Endothelial cell of umbilical vein (primary cell): ENCODE measurements around the gene CLIC4. TPM values are rescaled to one million over a fixed set of nuclear protein-coding genes. Genes with fewer than 3 reads are reported as not detected.

Experiments
- BruUV-seq: library from RNA; stranded (reverse); fragments of 400-500 nt; replicated peaks from 2 replicates; lab custom pipeline; 2021; lab: Mats Ljungman, UMichigan
- CTCF ChIA-PET: fragments of 300-600, 350-600 bp; sonication (Branson Sonifier 250); formaldehyde crosslinking; loops from one replicate; lab custom pipeline; 2021; ENCODE audit warnings: antibody characterized with exemption, inconsistent platforms; lab: Charles Lee
- POLR2A ChIA-PET: fragments of 300-600, 350-600 bp; sonication (Branson Sonifier 250); formaldehyde crosslinking; loops from one replicate; lab custom pipeline; 2021; ENCODE audit warnings: antibody characterized with exemption, inconsistent platforms; lab: Charles Lee
- DNase-seq: peaks from one replicate; pipeline ENCODE4 v3.0.0-alpha.2; 2011; ENCODE audit warnings: low read depth, low spot score
- FAIRE-seq: peaks from 2 replicates; lab custom pipeline; 2011; peaks lifted over from hg19 to GRCh38; lab: Jason Lieb, UNC
- H2AFZ ChIP-seq: 2 replicates; pipeline ENCODE4 v1.6.0; 2012; ENCODE audit warnings: low read depth, low read length, control low read depth, inconsistent platforms
- H3K27ac ChIP-seq: 2 replicates; pipeline ENCODE4 v1.5.1; 2011; ENCODE audit warnings: low read depth, mild to moderate bottlenecking, control low read depth, low read length, moderate library complexity; ENCODE audit not compliant: insufficient read depth
- H3K27me3 ChIP-seq, 2 experiments: 2 replicates each; pipeline versions ENCODE4 v1.6.0 to v1.6.1; 2011; ENCODE audit warnings: low read length in 2 of 2, mixed read lengths in 1 of 2; ENCODE audit not compliant: control insufficient read depth in 2 of 2, insufficient read depth in 2 of 2
- H3K36me3 ChIP-seq, 2 experiments: 2 replicates in 1 of 2; 3 replicates in 1 of 2; pipeline ENCODE4 v1.5.1; 2011; ENCODE audit warnings: low read length in 2 of 2, mild to moderate bottlenecking in 1 of 2, moderate library complexity in 1 of 2; ENCODE audit not compliant: control insufficient read depth in 2 of 2, insufficient read depth in 2 of 2; ENCODE audit errors: extremely low read depth in 1 of 2
- H3K4me1 ChIP-seq: 3 replicates; pipeline ENCODE4 v1.5.1; 2011; ENCODE audit warnings: mild to moderate bottlenecking, low read length; ENCODE audit not compliant: control insufficient read depth, insufficient read depth; ENCODE audit errors: extremely low read depth
- H3K4me2 ChIP-seq: 2 replicates; pipeline ENCODE4 v1.6.1; 2011; ENCODE audit warnings: low read length, control low read depth, mixed read lengths; ENCODE audit not compliant: insufficient read depth
- H3K4me3 ChIP-seq, 3 experiments: fragments of 200-600 bp in 1 of 3; sonication (generic), shearing (Covaris generic) in 1 of 3; replicated peaks in 1 of 3; 2 replicates each; pipeline ENCODE4 v1.5.1; 2011 to 2016; ENCODE audit warnings: control low read depth in 3 of 3, low read length in 3 of 3, mild to moderate bottlenecking in 2 of 3, inconsistent platforms in 1 of 3, low read depth in 1 of 3, moderate library complexity in 1 of 3; ENCODE audit not compliant: insufficient read depth in 1 of 3
- H3K79me2 ChIP-seq: 2 replicates; pipeline ENCODE4 v1.6.0; 2012; ENCODE audit warnings: low read length, inconsistent platforms; ENCODE audit not compliant: control insufficient read depth, insufficient read depth
- H3K9ac ChIP-seq: replicated peaks from 2 replicates; pipeline ENCODE3; 2011; ENCODE audit warnings: low read length, control low read depth; ENCODE audit not compliant: insufficient read depth; ENCODE audit errors: extremely low read depth
- H3K9me1 ChIP-seq: replicated peaks from 3 replicates; pipeline ENCODE4 v1.6.0; 2011; ENCODE audit warnings: mild to moderate bottlenecking, low read length; ENCODE audit not compliant: control insufficient read depth, insufficient read depth; ENCODE audit errors: extremely low read depth
- H3K9me3 ChIP-seq: replicated peaks from 2 replicates; pipeline ENCODE4 v1.5.1; 2012; ENCODE audit warnings: low read length, inconsistent platforms; ENCODE audit not compliant: control insufficient read depth, insufficient read depth
- H4K20me1 ChIP-seq: replicated peaks from 2 replicates; pipeline ENCODE3; 2011; ENCODE audit warnings: mild to moderate bottlenecking, low read length; ENCODE audit not compliant: control insufficient read depth, insufficient read depth; ENCODE audit errors: extremely low read depth
- EZH2 ChIP-seq: IDR thresholded peaks from 2 replicates; pipeline ENCODE4 v1.6.1; 2012; ENCODE audit warnings: borderline replicate concordance, low read depth, mild to moderate bottlenecking, moderate library complexity, low read length, inconsistent platforms; ENCODE audit not compliant: severe bottlenecking
- FOS ChIP-seq: IDR thresholded peaks from 2 replicates; pipeline ENCODE4 v1.6.1; 2011; ENCODE audit warnings: mild to moderate bottlenecking, low read length, moderate library complexity, borderline replicate concordance; ENCODE audit not compliant: insufficient read depth
- GATA2 ChIP-seq: IDR thresholded peaks from 2 replicates; pipeline ENCODE4 v1.7.0; 2011; ENCODE audit warnings: low read depth, mild to moderate bottlenecking, moderate library complexity, mixed read lengths, low read length; ENCODE audit not compliant: insufficient read length, insufficient read depth
- JUN ChIP-seq: IDR thresholded peaks from 2 replicates; pipeline ENCODE4 v1.6.1; 2011; ENCODE audit warnings: borderline replicate concordance, low read depth; ENCODE audit not compliant: insufficient read length, insufficient read depth
- MYC ChIP-seq: IDR thresholded peaks from one replicate; pipeline ENCODE4 v1.6.1; 2011; ENCODE audit warnings: mild to moderate bottlenecking, low read depth, low read length
- POLR2A ChIP-seq: IDR thresholded peaks from 2 replicates; pipeline ENCODE4 v1.6.1; 2012; ENCODE audit warnings: low read depth, mild to moderate bottlenecking, control low read depth, low read length
- POLR2AphosphoS5 ChIP-seq: IDR thresholded peaks from 2 replicates; pipeline ENCODE4 v1.6.1; 2012; ENCODE audit warnings: low read depth, mild to moderate bottlenecking, control low read depth, low read length, moderate library complexity; ENCODE audit not compliant: insufficient read depth
- dilution Hi-C: fragments of 300-500 bp; cut with MboI; formaldehyde crosslinking; loops from one replicate; pipeline ENCODE4 v1.15.0; 2019; ENCODE audit warnings: low sequenced_read_pairs; ENCODE audit not compliant: extremely low pct_ligation_motif_present
- intact Hi-C: fragments of 100-400 bp; cut with micrococcal nuclease; formaldehyde crosslinking; loops from one replicate; pipeline ENCODE4 v1.10.0; 2022
- polyA plus RNA-seq, 4 experiments: library from polyadenylated mRNA; depleted of rRNA in 3 of 4; stranded (reverse) in 3 of 4; unstranded in 1 of 4; fragments of >200 nt; gene quantifications; 2 replicates each; pipeline versions ENCODE4 v1.2.1 to v1.2.3, GENCODE V29; 2011 to 2012; ENCODE audit warnings: missing spikeins in 1 of 4
- total RNA-seq: library from RNA; stranded (reverse); gene quantifications from 2 replicates; pipeline ENCODE4 v1.2.3, GENCODE V29; 2021
- TF ChIP-seq, protein P1 (sequence below), 2 donors: IDR thresholded peaks; 1 replicate in 1 of 2; 2 replicates in 1 of 2; pipeline ENCODE4 v1.5.1; 2011; ENCODE audit warnings: low read length in 2 of 2, mild to moderate bottlenecking in 2 of 2, moderate library complexity in 2 of 2, control low read depth in 1 of 2, inconsistent platforms in 1 of 2, low read depth in 1 of 2; ENCODE audit not compliant: insufficient read depth in 1 of 2; ENCODE audit errors: extremely low read depth in 1 of 2
- TF ChIP-seq, protein P2 (sequence below): IDR thresholded peaks from 2 replicates; pipeline ENCODE4 v1.6.1; 2011; ENCODE audit not compliant: insufficient read depth, insufficient read length

Gene CLIC4
- total and polyA plus RNA-seq, 2 donors (not counting 3 experiments of a cell fraction or from before 2014, with no cell fraction given), result 97.5 to 330 TPM

DNA sequence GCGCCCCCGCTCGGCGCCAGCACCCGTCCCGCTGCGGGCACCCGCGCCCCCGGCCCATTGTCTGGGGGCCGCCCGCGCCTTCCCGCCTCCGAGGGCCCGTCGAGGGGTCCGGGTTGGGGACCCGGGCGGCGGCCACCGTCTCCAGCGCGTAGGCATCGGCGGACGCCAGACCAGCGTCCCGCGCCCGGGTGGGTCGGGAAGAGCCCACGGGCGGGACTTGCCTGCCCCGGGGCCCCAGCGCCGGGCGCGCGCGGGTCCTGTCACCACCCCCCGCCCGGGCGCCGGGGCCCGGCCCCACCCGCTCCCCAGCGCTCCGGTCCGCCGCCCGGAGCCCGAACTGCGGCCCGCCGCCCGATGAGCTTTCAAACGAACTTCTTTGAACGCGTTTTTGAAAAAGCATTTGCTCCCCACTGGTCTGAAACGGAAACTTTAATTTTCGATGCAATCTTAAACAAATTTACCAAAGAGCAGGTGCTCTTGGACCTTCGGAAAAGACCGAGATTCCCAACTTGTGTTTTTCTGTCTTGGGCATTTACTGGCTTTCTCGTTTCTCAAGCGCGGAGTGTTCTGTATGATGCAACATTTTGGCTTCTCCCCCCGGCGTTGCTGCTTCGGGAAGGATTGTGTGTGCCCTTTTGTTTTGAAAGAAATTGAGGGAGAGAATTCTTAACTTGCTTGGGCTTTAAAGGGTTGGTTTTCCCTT, 615 bp downstream of the CLIC4 start:
- dilution Hi-C loops, result no loop called here
- DNase-seq, result peak; percentile 66
- peaks cover 56% of the 10 kb centered on the region for H3K79me2 ChIP-seq
- intact Hi-C loops, result loop anchor here (1.0 to 5.0 kb wide), 9 partner anchors 10 to 104 kb away; partner anchors contain the start of gene SRRM1
- no peak overlapping the region for H2AFZ ChIP-seq
- POLR2A ChIA-PET, result interaction anchor here (0.8 to 4.1 kb wide), 19 partner anchors 9 to 103 kb away, joined by 3 to 42 read pairs (median 13); no protein-coding TSS in a partner anchor
- peak; percentile 47 for FAIRE-seq
- H3K4me3 ChIP-seq, result peak overlapping the region; percentile 75 to 96 (median 79)
- H3K27me3 ChIP-seq, result no peaks in the 10 kb centered on the region
- H3K9ac ChIP-seq, result peak overlapping the region; percentile 92
- peaks cover 0 to 2% of the 10 kb centered on the region in 2 experiments for H3K36me3 ChIP-seq
- H3K9me1 ChIP-seq, result no peaks in the 10 kb centered on the region
- TF ChIP-seq MYC (no peak), JUN (no peak), POLR2A (no peak), FOS (no peak), EZH2 (no peak), GATA2 (no peak), POLR2AphosphoS5 (no peak)
- TF ChIP-seq, protein P1, sequence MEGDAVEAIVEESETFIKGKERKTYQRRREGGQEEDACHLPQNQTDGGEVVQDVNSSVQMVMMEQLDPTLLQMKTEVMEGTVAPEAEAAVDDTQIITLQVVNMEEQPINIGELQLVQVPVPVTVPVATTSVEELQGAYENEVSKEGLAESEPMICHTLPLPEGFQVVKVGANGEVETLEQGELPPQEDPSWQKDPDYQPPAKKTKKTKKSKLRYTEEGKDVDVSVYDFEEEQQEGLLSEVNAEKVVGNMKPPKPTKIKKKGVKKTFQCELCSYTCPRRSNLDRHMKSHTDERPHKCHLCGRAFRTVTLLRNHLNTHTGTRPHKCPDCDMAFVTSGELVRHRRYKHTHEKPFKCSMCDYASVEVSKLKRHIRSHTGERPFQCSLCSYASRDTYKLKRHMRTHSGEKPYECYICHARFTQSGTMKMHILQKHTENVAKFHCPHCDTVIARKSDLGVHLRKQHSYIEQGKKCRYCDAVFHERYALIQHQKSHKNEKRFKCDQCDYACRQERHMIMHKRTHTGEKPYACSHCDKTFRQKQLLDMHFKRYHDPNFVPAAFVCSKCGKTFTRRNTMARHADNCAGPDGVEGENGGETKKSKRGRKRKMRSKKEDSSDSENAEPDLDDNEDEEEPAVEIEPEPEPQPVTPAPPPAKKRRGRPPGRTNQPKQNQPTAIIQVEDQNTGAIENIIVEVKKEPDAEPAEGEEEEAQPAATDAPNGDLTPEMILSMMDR (IDR thresholded peaks at IDR 0.05; ENCODE audit: extremely low read depth in 1 of 2, insufficient read depth in 1 of 2, low read depth in 1 of 2, low read length in 2 of 2), result no peak
- TF ChIP-seq, protein P2, sequence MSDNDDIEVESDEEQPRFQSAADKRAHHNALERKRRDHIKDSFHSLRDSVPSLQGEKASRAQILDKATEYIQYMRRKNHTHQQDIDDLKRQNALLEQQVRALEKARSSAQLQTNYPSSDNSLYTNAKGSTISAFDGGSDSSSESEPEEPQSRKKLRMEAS, result no peak
- no TSS peak for BruUV-seq
- CTCF ChIA-PET, result interaction anchor here (0.8 to 5.1 kb wide), 21 partner anchors 9 to 102 kb away, joined by 3 to 90 read pairs (median 5); no protein-coding TSS in a partner anchor
- peaks cover 35% of the 10 kb centered on the region for H3K4me1 ChIP-seq
- peak overlapping the region; percentile 82 for H3K4me2 ChIP-seq
- peaks cover 8% of the 10 kb centered on the region for H4K20me1 ChIP-seq
- peak overlapping the region; percentile 71 for H3K27ac ChIP-seq
- H3K9me3 ChIP-seq, result no peaks in the 10 kb centered on the region
